Caco-2 (cell line): ENCODE data around the gene RGS10. TPM values are rescaled to one million over a fixed set of nuclear protein-coding genes. Genes with fewer than 3 reads are reported as not detected.

Experiments used
- BruUV-seq: library from RNA; stranded (reverse); fragments of 400-500 nt; replicated peaks from 2 replicates; lab custom pipeline; 2021; lab: Mats Ljungman, UMichigan
- CTCF ChIA-PET: fragments of 300-600 bp; sonication (Branson Sonifier 250); formaldehyde crosslinking; loops from one replicate; lab custom pipeline; 2022; ENCODE audit warnings: antibody characterized with exemption; lab: Charles Lee
- POLR2A ChIA-PET: fragments of 300-600 bp; sonication (Branson Sonifier 250); formaldehyde crosslinking; loops from one replicate; lab custom pipeline; 2022; ENCODE audit warnings: antibody characterized with exemption; lab: Charles Lee
- DNase-seq, 2 experiments: peaks; one replicate each; pipeline versions ENCODE4 v3.0.0 to v3.0.0-alpha.2; 2020 to 2022
- H3K27me3 ChIP-seq: replicated peaks from 2 replicates; pipeline ENCODE4 v1.6.0; 2011; ENCODE audit warnings: low read length; ENCODE audit not compliant: control insufficient read depth, insufficient read depth
- H3K36me3 ChIP-seq: 2 replicates; pipeline ENCODE4 v1.5.1; 2011; ENCODE audit warnings: low read length; ENCODE audit not compliant: control insufficient read depth, insufficient read depth
- H3K4me1 ChIP-seq: fragments of 250-450 bp; sonication (Bioruptor Pico); 2 replicates; pipeline ENCODE4 v1.5.1; 2020; ENCODE audit warnings: mild to moderate bottlenecking
- H3K4me3 ChIP-seq: 2 replicates; pipeline ENCODE4 v1.5.1; 2011; ENCODE audit warnings: low read depth, mild to moderate bottlenecking, control low read depth, low read length
- H3K9me3 ChIP-seq: fragments of 250-450 bp; sonication (Bioruptor Pico); 2 replicates; pipeline ENCODE4 v1.5.1; 2020; ENCODE audit warnings: mild to moderate bottlenecking, moderate library complexity
- H3K27ac Mint-ChIP-seq: one replicate; pipeline ENCODE4 v1.8.0; 2022; ENCODE audit warnings: mixed read lengths; ENCODE audit not compliant: unreplicated experiment
- H3K27me3 Mint-ChIP-seq: one replicate; pipeline ENCODE4 v1.8.0; 2022; ENCODE audit warnings: mixed read lengths; ENCODE audit not compliant: insufficient read depth, unreplicated experiment
- H3K36me3 Mint-ChIP-seq: one replicate; pipeline ENCODE4 v1.8.0; 2022; ENCODE audit warnings: mild to moderate bottlenecking, mixed read lengths; ENCODE audit not compliant: insufficient read depth, unreplicated experiment
- H3K4me1 Mint-ChIP-seq: one replicate; pipeline ENCODE4 v1.8.0; 2022; ENCODE audit warnings: low read depth, mixed read lengths; ENCODE audit not compliant: unreplicated experiment
- H3K4me3 Mint-ChIP-seq: one replicate; pipeline ENCODE4 v1.8.0; 2022; ENCODE audit warnings: mild to moderate bottlenecking, moderate library complexity, mixed read lengths; ENCODE audit not compliant: unreplicated experiment
- H3K9me3 Mint-ChIP-seq: one replicate; pipeline ENCODE4 v1.8.0; 2022; ENCODE audit warnings: mixed read lengths; ENCODE audit not compliant: unreplicated experiment
- CTCF ChIP-seq, 2 experiments: fragments of 200-600 bp in 1 of 2; IDR thresholded peaks; 1 replicate in 1 of 2; 2 replicates in 1 of 2; pipeline versions ENCODE4 v1.5.1 to v1.8.0; 2011 to 2022; ENCODE audit warnings: antibody characterized with exemption in 1 of 2, control low read depth in 1 of 2, inconsistent platforms in 1 of 2, low read depth in 1 of 2, low read length in 1 of 2, mild to moderate bottlenecking in 1 of 2, moderate library complexity in 1 of 2; ENCODE audit not compliant: insufficient read depth in 1 of 2, severe bottlenecking in 1 of 2, unreplicated experiment in 1 of 2
- intact Hi-C: fragments of 100-400 bp; cut with micrococcal nuclease; formaldehyde crosslinking; loops from one replicate; pipeline ENCODE4 v1.10.0; 2022; ENCODE audit not compliant: unreplicated experiment
- total RNA-seq: library from RNA; stranded (reverse); gene quantifications from 2 replicates; pipeline ENCODE4 v1.2.3, GENCODE V29; 2022

RGS10 gene
- total RNA-seq, 1 experiment from 2014 or later, result 23.2 TPM

GRCh38 chr10:119524720-119525070 lies 17.8 kb downstream of the RGS10 start:
- Histone ChIP-seq H3K9me3 (no peaks in the 10 kb centered on the region), H3K36me3 (no peaks in the 10 kb centered on the region), H3K4me3 (no peak overlapping the region), H3K27me3 (no peaks in the 10 kb centered on the region), H3K4me1 (no peaks in the 10 kb centered on the region)
- ChIA-PET POLR2A (no interaction called here), CTCF (no interaction called here)
- Mint-ChIP-seq H3K4me3 (no peak overlapping the region), H3K36me3 (peaks cover 7% of the 10 kb centered on the region), H3K9me3 (no peaks in the 10 kb centered on the region), H3K27me3 (no peaks in the 10 kb centered on the region), H3K27ac (no peak overlapping the region), H3K4me1 (no peaks in the 10 kb centered on the region)
- no peak for TF ChIP-seq CTCF (IDR thresholded peaks at IDR 0.05; ENCODE audit: insufficient read depth in 1 of 2, low read depth in 1 of 2, low read length in 1 of 2, severe bottlenecking in 1 of 2, unreplicated experiment in 1 of 2)
- DNase-seq, result no peak
- intact Hi-C loops, result no loop called here
- no TSS peak for BruUV-seq

GRCh38 chr10:119523895-119524719 lies 18.4 kb downstream of the RGS10 start:
- H3K27ac Mint-ChIP-seq, result no peak overlapping the region
- Histone ChIP-seq H3K27me3 (no peaks in the 10 kb centered on the region), H3K36me3 (no peaks in the 10 kb centered on the region), H3K4me1 (no peaks in the 10 kb centered on the region), H3K9me3 (no peaks in the 10 kb centered on the region), H3K4me3 (no peak overlapping the region)
- ChIA-PET CTCF (no interaction called here), POLR2A (no interaction called here)
- DNase-seq, result no peak
- BruUV-seq, result no TSS peak
- no peak for TF ChIP-seq CTCF (IDR thresholded peaks at IDR 0.05; ENCODE audit: insufficient read depth in 1 of 2, low read depth in 1 of 2, low read length in 1 of 2, severe bottlenecking in 1 of 2, unreplicated experiment in 1 of 2)
- intact Hi-C loops, result no loop called here
- no peaks in the 10 kb centered on the region for H3K4me1 Mint-ChIP-seq
- no peaks in the 10 kb centered on the region for H3K9me3 Mint-ChIP-seq
- H3K27me3 Mint-ChIP-seq, result no peaks in the 10 kb centered on the region
- no peak overlapping the region for H3K4me3 Mint-ChIP-seq
- peaks cover 7% of the 10 kb centered on the region for H3K36me3 Mint-ChIP-seq

- H3K9me3 ChIP-seq, result no peaks in the 10 kb centered on the region
- Mint-ChIP-seq H3K4me1 (no peaks in the 10 kb centered on the region), H3K4me3 (no peak overlapping the region), H3K9me3 (no peaks in the 10 kb centered on the region), H3K27ac (no peak overlapping the region), H3K36me3 (peaks cover 7% of the 10 kb centered on the region), H3K27me3 (no peaks in the 10 kb centered on the region)
- H3K36me3 ChIP-seq, result no peaks in the 10 kb centered on the region
- H3K27me3 ChIP-seq, result no peaks in the 10 kb centered on the region
- no TSS peak for BruUV-seq
- no peak for DNase-seq
- H3K4me3 ChIP-seq, result no peak overlapping the region
- ChIA-PET POLR2A (no interaction called here), CTCF (interaction anchor here (0.6 kb wide), 1 partner anchor 33 kb away, joined by 3 read pairs; no protein-coding TSS in a partner anchor)
- no peaks in the 10 kb centered on the region for H3K4me1 ChIP-seq
- TF ChIP-seq CTCF (IDR thresholded peaks at IDR 0.05; ENCODE audit: insufficient read depth in 1 of 2, low read depth in 1 of 2, low read length in 1 of 2, severe bottlenecking in 1 of 2, unreplicated experiment in 1 of 2), result no peak
- intact Hi-C loops, result no loop called here
Measured at GRCh38 chr10:119522747-119523426, 19.6 kb downstream of the RGS10 start.
